Measurements from ENCODE around the gene ACADL.
A peak's percentile ranks its signal among the peaks of the same experiment; 100 is the strongest.

DNA sequence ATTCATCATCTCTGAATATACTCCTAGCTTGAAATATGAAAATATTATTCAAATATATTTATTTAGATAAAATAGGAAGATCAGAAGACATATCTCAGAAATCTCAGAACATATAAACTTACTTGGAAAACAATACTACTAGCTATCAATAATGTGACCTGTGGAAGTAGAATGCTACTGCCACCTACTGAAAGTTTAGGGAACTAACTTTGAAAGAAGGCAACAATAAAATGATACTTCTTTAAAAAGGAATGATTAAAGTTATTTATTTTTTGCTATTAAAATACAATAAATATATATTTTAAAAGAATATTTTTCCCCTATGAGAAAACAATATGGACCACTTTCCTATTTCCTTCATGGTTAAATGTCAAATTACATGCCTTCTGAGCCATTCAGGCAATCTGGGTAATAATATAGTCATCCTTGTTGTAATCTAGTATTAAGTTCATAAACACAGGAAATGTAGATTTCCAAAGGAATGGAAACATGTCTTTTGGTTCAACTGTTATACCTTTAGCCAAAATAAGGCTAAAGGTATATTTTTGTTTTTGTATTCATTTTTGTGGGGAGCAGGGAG lies 26.0 kb downstream of the ACADL start:
- TF ChIP-seq CTCF (IDR thresholded peaks at IDR 0.05) (peak; percentile 33 to 71 (median 58)), POLR2A (IDR thresholded peaks at IDR 0.05) (no peak)
